Sigmoid colon (tissue), 4 donors: ENCODE results near the gene SV2B.

Experiments
- CTCF ChIP-seq, 4 experiments: fragments of 450-650 bp in 3 of 4; fragments of 200-600 bp in 1 of 4; IDR thresholded peaks; one replicate each; pipeline ENCODE4 v1.5.1; 2016 to 2019; ENCODE audit warnings: antibody characterized with exemption in 4 of 4, mild to moderate bottlenecking in 3 of 4, moderate library complexity in 2 of 4
- EP300 ChIP-seq, 4 donors: sonication (generic); formaldehyde crosslinking; IDR thresholded peaks; one replicate each; pipeline ENCODE4 v1.6.1; 2017; ENCODE audit warnings: antibody characterized with exemption in 4 of 4
- POLR2A ChIP-seq, 2 donors: fragments of 450-650 bp; IDR thresholded peaks; one replicate each; pipeline ENCODE4 v1.6.1; 2016; ENCODE audit warnings: antibody characterized with exemption in 2 of 2, mild to moderate bottlenecking in 2 of 2, moderate library complexity in 2 of 2

- TF ChIP-seq POLR2A (IDR thresholded peaks at IDR 0.05): no peak
- TF ChIP-seq CTCF (IDR thresholded peaks at IDR 0.05): no peak
- no peak for TF ChIP-seq EP300 (IDR thresholded peaks at IDR 0.05)
Observed at GRCh38 chr15:91304786-91305185, 204.7 kb downstream of the SV2B start.
